HCT116 (cell line): ENCODE data around the gene MACIR. TPM values are rescaled to one million over a fixed set of nuclear protein-coding genes. Genes with fewer than 3 reads are reported as not detected.

Source experiments
- ATAC-seq: fragments of 200-7000 bp; cut with Tn5 transposase; 2 replicates; pipeline ENCODE4 v1.9.1; 2020; ENCODE audit warnings: mild to moderate bottlenecking, moderate library complexity
- BruUV-seq: library from RNA; stranded (reverse); fragments of 400-500 nt; replicated peaks from 2 replicates; lab custom pipeline; 2021; lab: Mats Ljungman, UMichigan
- CTCF ChIA-PET: fragments of 300-600 bp; sonication (Branson Sonifier 250); formaldehyde crosslinking; loops from one replicate; lab custom pipeline; 2021; ENCODE audit warnings: antibody characterized with exemption; lab: Charles Lee
- POLR2A ChIA-PET: fragments of 300-600, 350-600 bp; sonication (Branson Sonifier 250); formaldehyde crosslinking; loops from one replicate; lab custom pipeline; 2021; ENCODE audit warnings: antibody characterized with exemption; lab: Charles Lee
- RAD21 ChIA-PET, 2 experiments: fragments of 300-600 bp; sonication (Branson Sonifier 250); formaldehyde crosslinking; loops; one replicate each; lab custom pipeline; 2023; ENCODE audit warnings: low total read pairs in 2 of 2; ENCODE audit not compliant: uncharacterized antibody in 2 of 2, unreplicated experiment in 2 of 2, low non-redundant PET in 1 of 2; lab: Charles Lee
- DNase-seq: peaks from one replicate; pipeline ENCODE4 v3.0.0-alpha.2; 2010; ENCODE audit warnings: low read depth, low spot score
- H2AFZ ChIP-seq: fragments of 200-600 bp; shearing (Covaris generic), sonication (generic); 2 replicates; pipeline ENCODE4 v1.6.1; 2017; ENCODE audit warnings: low read depth, mixed run types, mixed read lengths, antibody characterized with exemption, low read length; ENCODE audit not compliant: poor library complexity, severe bottlenecking
- H3K27ac ChIP-seq: 2 replicates; pipeline ENCODE4 v1.5.1; 2012; ENCODE audit warnings: low read depth, low read length
- H3K27me3 ChIP-seq: fragments of 200-600 bp; sonication (generic); 2 replicates; pipeline ENCODE4 v1.6.1; 2016; ENCODE audit warnings: mixed run types, low read length, mixed read lengths; ENCODE audit not compliant: insufficient read depth
- H3K36me3 ChIP-seq, 2 experiments: fragments of 200-500 bp in 1 of 2; fragments of 200-600 bp in 1 of 2; sonication (Bioruptor generic) in 1 of 2; sonication (generic) in 1 of 2; 2 replicates each; pipeline versions ENCODE4 v1.5.1 to v1.6.1; 2014 to 2016; ENCODE audit warnings: low read length in 2 of 2, inconsistent platforms in 1 of 2, mixed read lengths in 1 of 2, mixed run types in 1 of 2; ENCODE audit not compliant: insufficient read depth in 2 of 2, control insufficient read depth in 1 of 2
- H3K4me1 ChIP-seq, 2 experiments: fragments of 200-600 bp in 1 of 2; sonication (generic) in 1 of 2; 2 replicates each; pipeline versions ENCODE4 v1.5.1 to v1.6.1; 2012 to 2017; ENCODE audit warnings: low read length in 2 of 2, inconsistent platforms in 1 of 2, mild to moderate bottlenecking in 1 of 2, mixed read lengths in 1 of 2, mixed run types in 1 of 2, moderate library complexity in 1 of 2; ENCODE audit not compliant: insufficient read depth in 2 of 2, control insufficient read depth in 1 of 2
- H3K4me2 ChIP-seq: fragments of 200-600 bp; sonication (generic); 2 replicates; pipeline ENCODE4 v1.6.1; 2017; ENCODE audit warnings: mixed run types, low read length, mixed read lengths
- H3K4me3 ChIP-seq, 2 experiments: fragments of 200-600 bp in 1 of 2; sonication (generic) in 1 of 2; replicated peaks in 1 of 2; 2 replicates each; pipeline ENCODE4 v1.5.1; 2011 to 2016; ENCODE audit warnings: low read length in 2 of 2, control low read depth in 1 of 2, low read depth in 1 of 2, mild to moderate bottlenecking in 1 of 2, mixed read lengths in 1 of 2, mixed run types in 1 of 2
- H3K79me2 ChIP-seq: fragments of 200-600 bp; sonication (generic); 2 replicates; pipeline ENCODE4 v1.6.1; 2017; ENCODE audit warnings: mild to moderate bottlenecking, mixed run types, low read length, moderate library complexity, mixed read lengths; ENCODE audit not compliant: insufficient read depth
- H3K9ac ChIP-seq: fragments of 200-600 bp; sonication (generic); 2 replicates; pipeline ENCODE4 v1.6.1; 2016; ENCODE audit warnings: low read length, mixed read lengths
- H3K9me2 ChIP-seq: fragments of 200-600 bp; sonication (generic), shearing (Covaris generic); 2 replicates; pipeline ENCODE4 v1.6.1; 2017; ENCODE audit warnings: mixed run types, mild to moderate bottlenecking, moderate library complexity; ENCODE audit not compliant: insufficient read depth
- H3K9me3 ChIP-seq, 2 experiments: fragments of 200-500 bp in 1 of 2; fragments of 200-600 bp in 1 of 2; sonication (Bioruptor generic) in 1 of 2; sonication (generic) in 1 of 2; 2 replicates each; pipeline ENCODE4 v1.6.1; 2014 to 2017; ENCODE audit warnings: low read length in 2 of 2, mixed read lengths in 2 of 2, inconsistent platforms in 1 of 2, low read depth in 1 of 2, mild to moderate bottlenecking in 1 of 2, mixed run types in 1 of 2, moderate library complexity in 1 of 2; ENCODE audit not compliant: control insufficient read depth in 1 of 2, insufficient read depth in 1 of 2
- H4K20me1 ChIP-seq: fragments of 200-600 bp; sonication (generic), shearing (Covaris generic); 2 replicates; pipeline ENCODE4 v1.6.1; 2017; ENCODE audit warnings: mixed run types, mild to moderate bottlenecking, moderate library complexity; ENCODE audit not compliant: insufficient read depth
- ELF1 ChIP-seq: IDR thresholded peaks from 2 replicates; pipeline ENCODE4 v1.6.1; 2012; ENCODE audit warnings: low read depth, borderline replicate concordance
- EZH2 ChIP-seq: fragments of 200-600 bp; sonication (generic); IDR thresholded peaks from 2 replicates; pipeline ENCODE4 v1.6.1; 2017; ENCODE audit warnings: antibody characterized with exemption, mixed run types
- REST ChIP-seq: IDR thresholded peaks from 2 replicates; pipeline ENCODE4 v1.6.1; 2012; ENCODE audit warnings: low read depth
- SIN3A ChIP-seq: IDR thresholded peaks from 2 replicates; pipeline ENCODE4 v1.6.1; 2012; ENCODE audit warnings: low read depth
- ZBTB33 ChIP-seq: IDR thresholded peaks from 2 replicates; pipeline ENCODE4 v1.6.1; 2011; ENCODE audit warnings: mild to moderate bottlenecking, low read length, moderate library complexity; ENCODE audit not compliant: insufficient replicate concordance; ENCODE audit errors: extremely low read depth
- intact Hi-C: fragments of 100-400 bp; cut with micrococcal nuclease; formaldehyde crosslinking; loops from 2 replicates; pipeline ENCODE4 v1.10.0; 2022
- total RNA-seq: library from RNA; stranded (reverse); gene quantifications from one replicate; pipeline ENCODE4 v1.2.1, GENCODE V29; 2021; ENCODE audit not compliant: unreplicated experiment

MACIR gene
- total RNA-seq, 1 experiment from 2014 or later = 10.4 TPM

GRCh38 chr5:103243665-103244064, 14.9 kb upstream of the MACIR start:
- CTCF ChIA-PET = interaction anchor here (1.1 kb wide), 1 partner anchor 19 kb away, joined by 3 read pairs; no protein-coding TSS in a partner anchor
- intact Hi-C loops = no loop called here

More at GRCh38 chr5:103243665-103244064, 14.9 kb upstream of the MACIR start:
- no peak for DNase-seq
- Histone ChIP-seq H3K27ac (no peak overlapping the region), H3K4me1 (no peaks in the 10 kb centered on the region), H3K27me3 (no peaks in the 10 kb centered on the region), H3K9me3 (0 out of 4 replicates have a peak, but pooled peaks cover 0 to 3% of the 10 kb centered on the region in 2 experiments), H3K79me2 (no peaks in the 10 kb centered on the region), H3K4me3 (no peak overlapping the region), H3K9me2 (no peaks in the 10 kb centered on the region), H4K20me1 (no peaks in the 10 kb centered on the region), H2AFZ (no peak overlapping the region), H3K36me3 (no peaks in the 10 kb centered on the region), H3K9ac (no peak overlapping the region), H3K4me2 (no peak overlapping the region)
- no TSS peak for BruUV-seq
- TF ChIP-seq ZBTB33 = no peak
- no peak for TF ChIP-seq REST
- no peak for TF ChIP-seq SIN3A
- no peak for TF ChIP-seq EZH2
- no peak for TF ChIP-seq ELF1
- ChIA-PET RAD21 (no interaction called here), POLR2A (no interaction called here)
- no peak for ATAC-seq
